Smooth muscle cell (in vitro differentiated cells): ENCODE measurements around the gene IRF1. TPM values are rescaled to one million over a fixed set of nuclear protein-coding genes. Genes with fewer than 3 reads are reported as not detected.

Experiments
- DNase-seq: peaks from one replicate; lab custom pipeline; 2025; ENCODE audit not compliant: unreplicated experiment; lab: John Stamatoyannopoulos, UW
- H2AFZ ChIP-seq: fragments of 200-600 bp; sonication (generic); 2 replicates; pipeline ENCODE4 v1.6.0; 2016; ENCODE audit warnings: antibody characterized with exemption, low read depth, mild to moderate bottlenecking
- H3F3A ChIP-seq: fragments of 200-600 bp; sonication (generic); 2 replicates; pipeline ENCODE4 v1.6.0; 2017; ENCODE audit warnings: antibody characterized with exemption, low read depth
- H3K27ac ChIP-seq: fragments of 200-600 bp; sonication (generic); 2 replicates; pipeline ENCODE4 v1.5.1; 2016; ENCODE audit warnings: low read depth, mild to moderate bottlenecking
- H3K27me3 ChIP-seq: fragments of 200-600 bp; sonication (generic); 2 replicates; pipeline ENCODE4 v1.6.1; 2016; ENCODE audit warnings: low read depth, mild to moderate bottlenecking
- H3K36me3 ChIP-seq: fragments of 200-600 bp; sonication (generic); 2 replicates; pipeline ENCODE4 v1.5.1; 2016; ENCODE audit warnings: low read depth
- H3K4me1 ChIP-seq: fragments of 200-600 bp; sonication (generic); 2 replicates; pipeline ENCODE4 v1.5.1; 2016; ENCODE audit warnings: low read depth
- H3K4me2 ChIP-seq: fragments of 200-600 bp; sonication (generic); 2 replicates; pipeline ENCODE4 v1.6.0; 2016; ENCODE audit warnings: mild to moderate bottlenecking
- H3K4me3 ChIP-seq: fragments of 200-600 bp; sonication (generic); 2 replicates; pipeline ENCODE4 v1.5.1; 2016; ENCODE audit warnings: mild to moderate bottlenecking
- H3K79me2 ChIP-seq: fragments of 200-600 bp; sonication (generic); 2 replicates; pipeline ENCODE4 v1.6.0; 2016; ENCODE audit warnings: low read depth, mild to moderate bottlenecking
- H3K9ac ChIP-seq: fragments of 200-600 bp; sonication (generic); 2 replicates; pipeline ENCODE4 v1.6.0; 2016; ENCODE audit warnings: low read depth
- H3K9me3 ChIP-seq: fragments of 200-600 bp; sonication (generic); replicated peaks from 2 replicates; pipeline ENCODE4 v1.5.1; 2016; ENCODE audit warnings: low read depth
- H4K20me1 ChIP-seq: fragments of 200-600 bp; sonication (generic); 2 replicates; pipeline ENCODE4 v1.6.0; 2016; ENCODE audit warnings: low read depth
- WGBS: methylation state at CpG from one replicate; pipeline ENCODE4 v1.1.7; 2016; ENCODE audit warnings: low lambda C conversion rate; 5-methylcytosine and 5-hydroxymethylcytosine counted together
- polyA plus RNA-seq: library from polyadenylated mRNA; unstranded; fragments of >200 nt; fragmentation: Nextera tagmentation; extraction: Ambion mirVana; gene quantifications from 2 replicates; pipeline ENCODE4 v1.2.1, GENCODE V29; 2016
- total RNA-seq: library from RNA; depleted of rRNA; stranded (reverse); fragments of >200 nt; gene quantifications from 2 replicates; pipeline ENCODE4 v1.2.3, GENCODE V29; 2014
- TF ChIP-seq, protein P1 (sequence below): fragments of 200-600 bp; sonication (generic); IDR thresholded peaks from 2 replicates; pipeline ENCODE4 v1.5.1; 2017; ENCODE audit warnings: borderline replicate concordance, mild to moderate bottlenecking, antibody characterized with exemption; ENCODE audit not compliant: insufficient read depth, poor library complexity, severe bottlenecking

IRF1 gene
- total and polyA plus RNA-seq, 2 experiments from 2014 or later, result 15.7 to 19.1 TPM

DNA sequence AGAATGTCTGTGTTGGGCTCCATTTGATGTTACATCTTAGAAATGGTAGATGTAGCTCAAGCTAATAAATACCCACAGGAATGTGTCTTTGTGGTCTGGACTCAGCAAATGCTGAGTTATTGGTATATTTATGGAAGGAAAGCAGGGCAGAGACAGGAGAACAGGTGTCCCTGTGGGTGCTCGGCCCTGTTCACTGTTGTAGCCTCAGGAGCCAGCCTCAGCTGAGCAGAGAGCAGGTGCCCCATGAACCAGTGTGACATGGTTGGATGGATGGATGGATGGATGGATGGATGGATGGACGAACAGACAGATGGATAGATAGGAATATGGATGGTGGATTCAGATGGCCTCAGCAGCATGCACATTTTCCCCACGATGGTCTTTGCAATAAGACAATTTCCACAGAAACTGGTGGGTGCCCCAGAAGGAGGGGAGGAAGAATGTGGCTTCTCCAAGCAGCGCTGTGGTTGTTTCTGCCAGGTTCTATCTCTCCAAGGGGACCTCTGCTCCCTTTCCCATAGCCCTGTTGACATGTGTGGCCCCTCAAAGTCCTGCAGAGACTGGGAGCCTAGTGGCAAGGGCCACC is 8.2 kb upstream of the IRF1 start:
- Histone ChIP-seq H3K9ac (peak overlapping the region; percentile 25), H3K4me3 (no peak overlapping the region), H3K9me3 (no peaks in the 10 kb centered on the region), H4K20me1 (no peaks in the 10 kb centered on the region), H3K27ac (peak overlapping the region; percentile 78), H3K4me1 (peaks cover 7% of the 10 kb centered on the region), H3K79me2 (no peaks in the 10 kb centered on the region), H3K36me3 (no peaks in the 10 kb centered on the region), H3K27me3 (no peaks in the 10 kb centered on the region), H2AFZ (no peak overlapping the region), H3F3A (peaks cover 22% of the 10 kb centered on the region), H3K4me2 (no peak overlapping the region)
- TF ChIP-seq, protein P1, sequence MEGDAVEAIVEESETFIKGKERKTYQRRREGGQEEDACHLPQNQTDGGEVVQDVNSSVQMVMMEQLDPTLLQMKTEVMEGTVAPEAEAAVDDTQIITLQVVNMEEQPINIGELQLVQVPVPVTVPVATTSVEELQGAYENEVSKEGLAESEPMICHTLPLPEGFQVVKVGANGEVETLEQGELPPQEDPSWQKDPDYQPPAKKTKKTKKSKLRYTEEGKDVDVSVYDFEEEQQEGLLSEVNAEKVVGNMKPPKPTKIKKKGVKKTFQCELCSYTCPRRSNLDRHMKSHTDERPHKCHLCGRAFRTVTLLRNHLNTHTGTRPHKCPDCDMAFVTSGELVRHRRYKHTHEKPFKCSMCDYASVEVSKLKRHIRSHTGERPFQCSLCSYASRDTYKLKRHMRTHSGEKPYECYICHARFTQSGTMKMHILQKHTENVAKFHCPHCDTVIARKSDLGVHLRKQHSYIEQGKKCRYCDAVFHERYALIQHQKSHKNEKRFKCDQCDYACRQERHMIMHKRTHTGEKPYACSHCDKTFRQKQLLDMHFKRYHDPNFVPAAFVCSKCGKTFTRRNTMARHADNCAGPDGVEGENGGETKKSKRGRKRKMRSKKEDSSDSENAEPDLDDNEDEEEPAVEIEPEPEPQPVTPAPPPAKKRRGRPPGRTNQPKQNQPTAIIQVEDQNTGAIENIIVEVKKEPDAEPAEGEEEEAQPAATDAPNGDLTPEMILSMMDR, result no peak
- WGBS, result 95% methylated on average over 4 of the region's 4 CpGs
- DNase-seq, result no peak

DNA sequence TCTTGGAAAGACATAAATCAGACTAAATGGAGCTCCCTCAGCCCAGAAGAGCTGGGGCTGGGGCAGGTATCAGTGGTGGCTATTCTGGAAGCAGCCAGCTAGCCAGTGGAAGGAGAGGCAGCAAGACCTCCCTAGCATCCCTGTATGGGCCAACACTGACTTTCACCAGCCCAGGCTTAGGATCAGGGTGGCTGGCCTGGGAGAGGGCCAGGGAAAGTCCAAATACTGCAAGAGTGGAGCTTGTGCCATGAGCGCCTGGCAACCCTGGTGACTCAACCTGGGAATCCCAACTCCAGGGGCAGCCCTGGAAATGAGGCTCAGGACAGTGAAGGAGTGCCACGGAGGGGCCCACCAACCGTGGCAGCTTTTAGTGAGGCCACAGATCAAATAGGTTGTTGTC is 7.6 kb upstream of the IRF1 start:
- peaks cover 7% of the 10 kb centered on the region for H3K4me1 ChIP-seq
- H3K36me3 ChIP-seq, result no peaks in the 10 kb centered on the region
- H3K9ac ChIP-seq, result peak overlapping the region; percentile 59
- H2AFZ ChIP-seq, result no peak overlapping the region
- no peaks in the 10 kb centered on the region for H4K20me1 ChIP-seq
- TF ChIP-seq, protein P1, result no peak
- peaks cover 22% of the 10 kb centered on the region for H3F3A ChIP-seq
- no peaks in the 10 kb centered on the region for H3K27me3 ChIP-seq
- no peaks in the 10 kb centered on the region for H3K9me3 ChIP-seq
- 87% methylated on average over 3 of the region's 3 CpGs for WGBS
- H3K4me3 ChIP-seq, result no peak overlapping the region
- peak overlapping the region; percentile 78 for H3K27ac ChIP-seq
- DNase-seq, result no peak
- peak overlapping the region; percentile 34 for H3K4me2 ChIP-seq
- no peaks in the 10 kb centered on the region for H3K79me2 ChIP-seq

DNA sequence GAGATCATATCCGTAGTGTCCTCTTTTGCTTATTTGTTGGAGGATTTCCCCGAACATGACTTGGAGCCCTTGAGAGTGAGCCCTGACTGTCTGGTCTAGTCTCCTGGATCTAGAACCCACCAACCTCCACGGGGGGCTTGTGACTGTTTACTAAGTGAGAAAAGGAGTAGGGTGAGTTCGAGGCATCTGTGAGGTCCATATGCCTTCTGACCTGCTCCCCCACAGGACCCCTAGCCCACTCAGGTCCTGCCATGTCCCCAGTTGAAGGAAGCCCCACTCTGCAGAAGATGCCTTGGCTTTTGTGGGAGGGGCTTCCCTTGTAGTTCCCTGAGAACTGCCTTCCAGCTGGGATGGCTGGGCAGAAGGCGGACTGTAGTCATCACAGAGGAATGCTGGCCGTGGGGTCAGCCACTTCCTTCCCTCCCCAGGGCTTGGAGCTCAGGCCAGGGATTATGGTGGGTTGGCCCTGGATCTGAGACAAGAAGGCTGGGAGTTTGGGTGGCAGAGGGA is 7.0 kb upstream of the IRF1 start:
- peak; percentile 41 for DNase-seq
- Histone ChIP-seq H3K27ac (peak overlapping the region; percentile 78), H3K4me2 (peak overlapping the region; percentile 83), H3K79me2 (no peaks in the 10 kb centered on the region), H4K20me1 (no peaks in the 10 kb centered on the region), H3K9me3 (no peaks in the 10 kb centered on the region), H3K27me3 (no peaks in the 10 kb centered on the region), H3K9ac (peak overlapping the region; percentile 59), H3F3A (peaks cover 22% of the 10 kb centered on the region), H2AFZ (no peak overlapping the region), H3K36me3 (no peaks in the 10 kb centered on the region), H3K4me3 (peak overlapping the region; percentile 54), H3K4me1 (peaks cover 7% of the 10 kb centered on the region)
- 36% methylated on average over 6 of the region's 6 CpGs for WGBS
- TF ChIP-seq, protein P1, result no peak
